ENCODE measurements around the gene SIN3A.
A peak's percentile ranks its signal among the peaks of the same experiment; 100 is the strongest.

SIN3A gene

GRCh38 chr15:75367913-75368688 lies 83.4 kb downstream of the SIN3A start, which contains the start of gene MAN2C1:
MAN2C1 (minus strand) TSS chr15:75368607; CDS start chr15:75368583, 24 bp downstream.
- Histone ChIP-seq H3K4me1 (ENCODE audit: control insufficient read depth in 1 of 2, insufficient read depth in 1 of 2, low read depth in 1 of 2, low read length in 1 of 2) (peaks cover 15 to 19% of the 10 kb centered on the region in 2 experiments), H3K4me3 (ENCODE audit: low read depth in 1 of 2, low read length in 1 of 2) (peak within 1 kb of the TSS; percentile 90 to 91), H3K36me3 (peaks cover 51% of the 10 kb centered on the region), H3K27ac (peak within 1 kb of the TSS; percentile 94), H3K9me3 (no peaks in the 10 kb centered on the region), H3K27me3 (no peaks in the 10 kb centered on the region)
- TF ChIP-seq CTCF (IDR thresholded peaks at IDR 0.05) = peak; percentile 66

GRCh38 chr15:75367406-75367912 lies 84.0 kb downstream of the SIN3A start:
- peak overlapping the region; percentile 90 to 91 for H3K4me3 ChIP-seq (ENCODE audit: low read depth in 1 of 2, low read length in 1 of 2)
- no peaks in the 10 kb centered on the region for H3K9me3 ChIP-seq
- peak overlapping the region; percentile 94 for H3K27ac ChIP-seq
- H3K4me1 ChIP-seq (ENCODE audit: control insufficient read depth in 1 of 2, insufficient read depth in 1 of 2, low read depth in 1 of 2, low read length in 1 of 2) = peaks cover 15 to 19% of the 10 kb centered on the region in 2 experiments
- no peaks in the 10 kb centered on the region for H3K27me3 ChIP-seq
- TF ChIP-seq CTCF (IDR thresholded peaks at IDR 0.05) = no peak
- peaks cover 53% of the 10 kb centered on the region for H3K36me3 ChIP-seq

- peak overlapping the region; percentile 94 for H3K27ac ChIP-seq
- peaks cover 58% of the 10 kb centered on the region for H3K36me3 ChIP-seq
- TF ChIP-seq CTCF (IDR thresholded peaks at IDR 0.05) = no peak
- peaks cover 15 to 19% of the 10 kb centered on the region in 2 experiments for H3K4me1 ChIP-seq (ENCODE audit: control insufficient read depth in 1 of 2, insufficient read depth in 1 of 2, low read depth in 1 of 2, low read length in 1 of 2)
- no peaks in the 10 kb centered on the region for H3K9me3 ChIP-seq
- no peaks in the 10 kb centered on the region for H3K27me3 ChIP-seq
- peak overlapping the region in 1 of 2 experiments; percentile 90 for H3K4me3 ChIP-seq (ENCODE audit: low read depth in 1 of 2, low read length in 1 of 2)
Measured at GRCh38 chr15:75367006-75367405, 84.5 kb downstream of the SIN3A start.

- H3K27ac ChIP-seq = no peak overlapping the region
- H3K36me3 ChIP-seq = peaks cover 58% of the 10 kb centered on the region
- no peaks in the 10 kb centered on the region for H3K9me3 ChIP-seq
- peaks cover 15 to 19% of the 10 kb centered on the region in 2 experiments for H3K4me1 ChIP-seq (ENCODE audit: control insufficient read depth in 1 of 2, insufficient read depth in 1 of 2, low read depth in 1 of 2, low read length in 1 of 2)
- H3K27me3 ChIP-seq = no peaks in the 10 kb centered on the region
- no peak for TF ChIP-seq CTCF (IDR thresholded peaks at IDR 0.05)
- H3K4me3 ChIP-seq (ENCODE audit: low read depth in 1 of 2, low read length in 1 of 2) = no peak overlapping the region
Measured at GRCh38 chr15:75366163-75366562, 85.3 kb downstream of the SIN3A start.

GRCh38 chr15:75364881-75365280 lies 86.6 kb downstream of the SIN3A start:
- Histone ChIP-seq H3K4me3 (ENCODE audit: low read depth in 1 of 2, low read length in 1 of 2) (no peak overlapping the region), H3K27ac (no peak overlapping the region), H3K27me3 (no peaks in the 10 kb centered on the region), H3K4me1 (ENCODE audit: control insufficient read depth in 1 of 2, insufficient read depth in 1 of 2, low read depth in 1 of 2, low read length in 1 of 2) (peaks cover 15 to 19% of the 10 kb centered on the region in 2 experiments), H3K36me3 (peaks cover 64% of the 10 kb centered on the region), H3K9me3 (no peaks in the 10 kb centered on the region)
- no peak for TF ChIP-seq CTCF (IDR thresholded peaks at IDR 0.05)
